ENCODE results near the gene C10orf71. TPM values are rescaled to one million over a fixed set of nuclear protein-coding genes. Genes with fewer than 3 reads are reported as not detected.

The C10orf71 gene
- polyA plus RNA-seq, 1 donor from 2014 or later = not detected

GRCh38 chr10:49356181-49356580 lies 57.2 kb downstream of the C10orf71 start:
- Histone ChIP-seq H3K27ac (ENCODE audit: low read length) (no peak overlapping the region), H3F3A (ENCODE audit: insufficient read depth, low read length, poor library complexity, severe bottlenecking) (no peaks in the 10 kb centered on the region), H4K20me1 (ENCODE audit: insufficient read depth) (no peaks in the 10 kb centered on the region), H3K79me2 (replicated peaks; ENCODE audit: insufficient read depth, low read length) (no peaks in the 10 kb centered on the region), H3K27me3 (ENCODE audit: insufficient read depth, low read depth, low read length) (no peaks in the 10 kb centered on the region), H3K9ac (ENCODE audit: low read length) (no peak overlapping the region), H2AFZ (ENCODE audit: low read depth, low read length) (no peak overlapping the region), H3K36me3 (ENCODE audit: insufficient read depth, low read length) (no peaks in the 10 kb centered on the region), H3K9me2 (ENCODE audit: insufficient read depth, low read length) (no peaks in the 10 kb centered on the region), H3K4me2 (ENCODE audit: low read length) (no peak overlapping the region), H3K4me3 (ENCODE audit: low read length) (no peak overlapping the region), H3K9me3 (ENCODE audit: low read length) (peaks cover 4% of the 10 kb centered on the region)
- TF ChIP-seq SMC3 (conservative IDR thresholded peaks at IDR 0.05; ENCODE audit: poor library complexity) (no peak), REST (IDR thresholded peaks at IDR 0.05; ENCODE audit: borderline replicate concordance) (no peak), EP300 (conservative IDR thresholded peaks at IDR 0.05; ENCODE audit: poor library complexity, severe bottlenecking) (no peak)

GRCh38 chr10:49356944-49357343 lies 58.0 kb downstream of the C10orf71 start:
- H3K27ac ChIP-seq (ENCODE audit: low read length) = no peak overlapping the region
- H3K9me2 ChIP-seq (ENCODE audit: insufficient read depth, low read length) = no peaks in the 10 kb centered on the region
- no peaks in the 10 kb centered on the region for H3K36me3 ChIP-seq (ENCODE audit: insufficient read depth, low read length)
- H3K4me3 ChIP-seq (ENCODE audit: low read length) = no peak overlapping the region
- no peak overlapping the region for H3K9ac ChIP-seq (ENCODE audit: low read length)
- no peak overlapping the region for H3K4me2 ChIP-seq (ENCODE audit: low read length)
- no peaks in the 10 kb centered on the region for H4K20me1 ChIP-seq (ENCODE audit: insufficient read depth)
- no peak overlapping the region for H2AFZ ChIP-seq (ENCODE audit: low read depth, low read length)
- H3F3A ChIP-seq (ENCODE audit: insufficient read depth, low read length, poor library complexity, severe bottlenecking) = no peaks in the 10 kb centered on the region
- H3K9me3 ChIP-seq (ENCODE audit: low read length) = peaks cover 4% of the 10 kb centered on the region
- TF ChIP-seq RAD21 (conservative IDR thresholded peaks at IDR 0.05) (no peak), MXI1 (conservative IDR thresholded peaks at IDR 0.05; ENCODE audit: poor library complexity, severe bottlenecking) (no peak), EZH2 (IDR thresholded peaks at IDR 0.05; ENCODE audit: borderline replicate concordance, insufficient read depth, low read length, poor library complexity, severe bottlenecking) (no peak), TAF1 (IDR thresholded peaks at IDR 0.05; ENCODE audit: low read depth) (no peak), SMC3 (conservative IDR thresholded peaks at IDR 0.05; ENCODE audit: poor library complexity) (no peak), REST (IDR thresholded peaks at IDR 0.05; ENCODE audit: borderline replicate concordance) (no peak)
- H3K27me3 ChIP-seq (ENCODE audit: insufficient read depth, low read depth, low read length) = no peaks in the 10 kb centered on the region
- H3K79me2 ChIP-seq (replicated peaks; ENCODE audit: insufficient read depth, low read length) = no peaks in the 10 kb centered on the region

Measured in neural cell (in vitro differentiated cells).